GM19023 (cell line): Measurements from ENCODE around the gene TNN.
"Not testable (repeated sequence)": the region's sequence is repeated elsewhere in the genome, so short reads cannot be mapped to it uniquely, and the experiment has no call there.

Experiments used
- ATAC-seq: cut with Tn5 transposase; IDR thresholded peaks from one replicate; pipeline ENCODE4 v1.9.1; 2021; ENCODE audit warnings: mild to moderate bottlenecking, moderate library complexity; ENCODE audit not compliant: unreplicated experiment

Gene TNN

DNA sequence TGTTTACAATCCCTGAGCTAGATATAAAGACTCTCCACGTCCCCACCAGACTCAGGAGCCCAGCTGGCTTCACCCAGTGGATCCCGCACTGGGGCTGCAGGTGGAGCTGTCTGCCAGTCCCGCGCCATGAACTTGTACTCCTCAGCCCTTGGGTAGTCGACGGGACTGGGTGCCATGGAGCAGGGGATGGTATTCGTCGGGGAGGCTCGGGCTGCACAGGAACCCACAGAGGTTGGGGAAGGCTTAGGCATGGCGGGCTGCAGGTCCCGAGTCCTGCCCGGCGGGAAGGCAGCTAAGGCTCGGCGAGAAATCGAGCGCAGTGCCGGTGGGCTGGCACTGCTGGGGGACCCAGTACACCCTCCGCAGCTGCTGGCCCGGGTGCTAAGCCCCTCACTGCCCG is 34.5 kb downstream of the TNN start:
- not testable (repeated sequence) for ATAC-seq

DNA sequence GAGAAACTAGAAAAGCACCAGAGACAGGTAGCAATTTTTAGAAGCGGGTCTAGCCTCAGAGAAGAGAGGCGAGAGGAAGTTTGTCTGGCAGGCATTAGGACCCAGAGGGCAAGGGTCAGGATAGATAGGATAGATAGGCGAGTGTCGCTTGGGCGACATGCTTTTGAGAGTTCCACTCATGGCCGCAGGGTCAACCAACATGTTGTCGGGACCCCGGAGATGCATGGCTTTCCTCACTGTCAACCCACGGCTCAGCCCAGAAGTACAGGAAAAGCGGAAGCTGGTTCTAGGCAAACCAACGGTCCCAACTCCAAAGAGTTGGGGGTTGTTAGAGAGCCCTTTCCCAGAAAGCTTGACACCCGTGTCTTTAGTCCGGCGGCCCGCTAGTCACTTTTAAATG is 38.9 kb downstream of the TNN start:
- ATAC-seq = not testable (repeated sequence)

DNA sequence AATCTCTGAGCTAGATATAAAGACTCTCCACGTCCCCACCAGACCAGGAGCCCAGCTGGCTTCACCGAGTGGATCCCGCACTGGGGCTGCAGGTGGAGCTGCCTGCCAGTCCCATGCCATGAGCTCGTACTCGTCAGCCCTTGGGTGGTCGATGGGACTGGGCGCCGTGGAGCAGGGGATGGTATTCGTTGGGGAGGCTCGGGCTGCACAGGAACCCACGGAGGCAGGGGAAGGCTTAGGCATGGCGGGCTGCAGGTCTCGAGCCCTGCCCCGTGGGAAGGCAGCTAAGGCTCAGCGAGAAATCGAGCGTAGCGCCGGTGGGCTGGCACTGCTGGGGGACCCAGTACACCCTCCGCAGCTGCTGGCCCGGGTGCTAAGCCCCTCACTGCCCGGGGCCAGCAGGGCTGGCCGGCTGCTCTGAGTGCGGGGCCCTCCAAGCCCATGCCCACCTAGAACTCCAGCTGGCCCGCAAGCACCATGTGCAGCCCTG is 40.7 kb downstream of the TNN start:
- not testable (repeated sequence) for ATAC-seq

DNA sequence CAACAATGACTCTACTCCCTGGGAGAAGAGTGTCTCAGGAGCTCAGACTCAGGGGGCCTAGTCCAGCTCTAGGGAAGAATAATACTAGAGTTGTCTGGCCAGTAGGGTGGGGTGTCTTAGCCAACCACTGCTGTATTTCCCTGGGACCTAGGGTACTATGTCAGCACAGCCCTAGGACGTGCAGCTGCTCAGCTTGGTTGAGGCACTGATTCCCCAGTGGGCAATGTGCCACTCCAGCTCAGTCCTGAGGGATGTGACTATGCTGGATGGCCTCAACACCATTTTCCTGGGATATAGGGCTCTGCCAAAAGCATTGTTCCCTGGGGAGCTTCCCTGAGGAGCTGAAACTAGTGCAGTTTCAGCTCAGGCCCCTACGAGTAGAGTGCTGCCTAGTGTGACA is 47.4 kb downstream of the TNN start:
- no peak for ATAC-seq

DNA sequence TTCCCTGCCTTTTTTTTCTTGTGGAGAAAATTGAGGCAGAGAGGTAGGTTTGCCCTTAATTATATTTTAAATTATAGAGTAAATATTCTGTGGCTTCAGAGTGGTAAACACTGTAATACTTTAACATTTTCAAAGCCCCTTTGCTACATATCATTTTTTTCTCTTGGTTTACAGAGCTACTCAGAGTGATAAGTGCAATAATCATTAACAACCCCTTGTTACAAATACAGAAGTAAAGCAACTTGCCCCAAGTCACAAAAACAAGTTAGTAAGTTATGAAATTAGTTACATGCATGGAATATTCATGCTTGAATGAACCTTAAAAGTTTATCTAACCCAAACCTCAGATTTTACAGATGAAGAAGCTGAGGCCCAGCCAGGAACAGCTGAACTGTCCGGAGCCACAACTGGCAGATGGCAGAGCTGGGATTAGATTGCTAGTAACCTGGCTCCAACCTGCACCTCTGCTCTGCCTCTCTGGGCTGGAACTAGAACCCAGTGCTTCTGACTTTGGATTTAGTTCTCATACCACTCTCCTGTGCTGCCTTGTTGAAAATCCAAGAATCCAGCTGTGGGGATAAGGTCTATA is 48.7 kb downstream of the TNN start:
- no peak for ATAC-seq

DNA sequence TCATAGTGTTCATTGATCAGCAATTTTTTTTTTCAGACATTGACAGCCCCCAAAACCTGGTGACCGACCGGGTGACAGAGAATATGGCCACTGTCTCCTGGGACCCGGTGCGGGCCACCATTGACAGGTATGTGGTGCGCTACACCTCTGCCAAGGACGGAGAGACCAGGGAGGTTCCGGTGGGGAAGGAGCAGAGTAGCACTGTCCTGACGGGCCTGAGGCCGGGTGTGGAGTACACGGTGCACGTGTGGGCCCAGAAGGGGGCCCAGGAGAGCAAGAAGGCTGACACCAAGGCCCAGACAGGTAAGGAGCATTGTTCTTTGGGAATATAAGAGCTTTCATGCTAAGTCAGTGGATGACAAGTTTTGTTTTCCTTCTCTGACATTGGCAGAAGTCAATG is 49.3 kb downstream of the TNN start:
- no peak for ATAC-seq

DNA sequence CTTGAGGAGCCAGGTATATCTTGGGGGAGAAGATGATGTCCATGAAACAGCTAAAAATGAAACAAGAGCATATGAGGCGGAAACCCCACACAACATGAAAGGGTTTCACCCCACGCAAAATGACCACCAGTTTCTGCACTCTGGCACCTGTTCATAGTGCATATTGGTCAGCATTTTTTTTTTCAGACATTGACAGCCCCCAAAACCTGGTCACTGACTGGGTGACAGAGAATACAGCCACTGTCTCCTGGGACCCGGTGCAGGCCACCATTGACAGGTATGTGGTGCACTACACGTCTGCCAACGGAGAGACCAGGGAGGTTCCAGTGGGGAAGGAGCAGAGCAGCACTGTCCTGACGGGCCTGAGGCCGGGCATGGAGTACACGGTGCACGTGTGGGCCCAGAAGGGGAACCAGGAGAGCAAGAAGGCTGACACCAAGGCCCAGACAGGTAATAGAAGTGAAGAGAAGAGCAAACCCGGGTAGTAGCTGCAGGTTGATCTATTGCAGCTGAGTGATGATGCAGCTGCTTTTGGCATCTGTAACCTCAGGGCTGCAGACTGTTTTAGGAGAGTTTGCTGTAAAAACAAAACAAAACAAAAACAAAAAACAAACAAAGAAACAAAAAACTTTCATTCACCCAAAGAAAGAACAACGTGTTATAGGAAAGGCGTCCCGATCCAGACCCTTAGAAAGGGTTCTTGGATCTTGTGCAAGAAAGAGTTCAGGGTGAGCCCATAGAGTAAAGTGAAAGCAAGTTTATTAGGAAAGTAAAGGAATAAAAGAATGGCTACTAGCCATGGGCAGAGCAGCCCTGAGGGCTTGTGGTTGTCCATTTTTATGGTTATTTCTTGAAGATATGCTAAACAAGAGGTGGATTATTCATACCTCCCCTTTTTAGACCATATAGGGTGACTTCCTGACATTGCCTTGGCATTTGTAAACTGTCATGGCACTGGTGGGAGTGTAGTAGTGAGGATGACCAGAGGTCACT is 51.0 kb downstream of the TNN start:
- ATAC-seq = no peak

DNA sequence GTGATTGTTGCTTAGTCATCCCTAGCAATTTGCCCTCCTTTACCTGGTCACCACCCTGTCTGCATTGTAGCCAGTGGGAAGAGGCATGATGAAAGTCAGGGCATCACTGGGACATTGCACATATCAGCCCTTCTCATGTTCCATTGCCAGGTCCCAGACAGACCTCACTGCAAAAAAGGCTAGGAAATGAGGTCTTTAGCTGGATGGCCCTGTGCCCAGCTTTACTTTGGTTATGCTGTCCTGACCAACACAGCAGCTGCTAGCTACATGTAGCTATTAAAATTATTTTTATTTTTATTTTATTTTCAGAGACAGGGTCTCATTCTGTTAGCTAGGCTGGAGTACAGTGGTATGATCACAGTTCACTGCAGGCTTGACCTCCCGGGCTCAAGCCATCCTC is 52.9 kb downstream of the TNN start:
- no peak for ATAC-seq

DNA sequence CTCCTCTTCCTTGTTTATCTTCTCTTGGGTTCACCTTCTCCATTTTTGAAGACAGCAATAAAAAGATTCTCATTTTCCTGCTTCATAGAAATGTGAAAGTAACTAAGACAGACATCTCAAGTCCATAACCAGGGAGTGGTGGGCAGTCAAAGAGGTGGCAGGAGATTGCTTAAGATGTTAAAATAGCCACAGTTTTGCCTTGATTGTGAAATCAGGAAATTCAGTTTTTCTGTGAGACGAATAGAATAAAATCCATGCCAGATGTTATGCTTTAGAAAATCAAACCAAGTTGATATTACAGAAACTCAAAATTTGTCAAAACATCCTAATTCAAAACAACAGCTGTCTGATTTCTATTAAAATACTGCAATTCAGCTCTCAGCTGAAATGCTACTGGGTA is 57.2 kb downstream of the TNN start:
- no peak for ATAC-seq

DNA sequence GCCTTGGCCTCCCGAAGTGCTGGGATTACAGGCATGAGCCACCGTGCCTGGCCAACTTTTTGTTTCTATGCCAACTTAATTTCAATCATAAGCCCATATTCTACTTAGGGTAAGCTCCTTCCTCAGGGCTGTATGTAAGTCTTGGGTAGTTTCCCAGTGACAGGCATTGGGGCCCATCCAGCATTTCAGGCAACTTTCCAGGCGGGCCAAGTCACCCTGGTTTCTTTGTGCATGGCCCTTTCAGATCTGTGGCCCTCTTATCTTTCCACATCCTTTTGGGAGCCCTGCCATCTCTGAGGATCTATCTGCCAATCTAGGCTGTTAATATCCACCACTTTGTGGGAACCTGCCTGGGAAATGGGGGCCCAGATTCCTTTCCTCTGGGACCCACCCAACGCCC is 58.7 kb downstream of the TNN start:
- no peak for ATAC-seq

DNA sequence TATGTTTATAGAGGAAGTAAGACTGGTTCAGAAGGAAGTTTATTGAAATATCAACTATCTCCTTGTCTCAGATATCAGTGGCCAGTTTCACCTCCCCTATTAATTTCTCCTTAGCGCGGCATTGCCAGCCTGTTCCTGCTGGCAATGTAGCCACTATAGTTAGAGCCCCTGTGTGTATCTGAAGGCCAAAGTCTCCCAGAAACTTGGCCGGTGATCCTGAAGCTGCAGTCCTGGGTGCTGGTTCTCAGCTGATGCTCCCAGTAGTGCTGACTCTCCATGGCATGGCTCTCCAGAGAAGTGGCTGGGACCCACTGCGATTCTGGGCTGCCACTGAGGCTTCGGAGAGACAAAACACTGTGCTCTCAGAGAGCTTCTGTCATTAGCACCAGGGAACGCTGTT is 59.9 kb downstream of the TNN start:
- ATAC-seq = no peak

DNA sequence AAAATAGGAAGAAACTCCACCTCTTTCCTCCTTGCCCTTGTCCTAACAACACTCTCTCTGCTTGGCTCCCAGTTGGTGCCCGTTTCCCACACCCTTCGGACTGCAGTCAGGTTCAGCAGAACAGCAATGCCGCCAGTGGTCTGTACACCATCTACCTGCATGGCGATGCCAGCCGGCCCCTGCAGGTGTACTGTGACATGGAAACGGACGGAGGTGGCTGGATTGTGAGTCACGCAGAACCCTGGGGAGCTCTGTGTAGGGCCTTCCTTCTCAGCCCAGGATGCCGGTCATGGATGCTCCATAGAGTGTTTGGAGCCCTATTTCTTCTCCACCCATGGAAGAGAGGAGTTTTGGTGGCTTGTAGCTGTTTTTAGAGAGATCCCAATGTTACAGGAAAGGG is 60.9 kb downstream of the TNN start:
- ATAC-seq = no peak

DNA sequence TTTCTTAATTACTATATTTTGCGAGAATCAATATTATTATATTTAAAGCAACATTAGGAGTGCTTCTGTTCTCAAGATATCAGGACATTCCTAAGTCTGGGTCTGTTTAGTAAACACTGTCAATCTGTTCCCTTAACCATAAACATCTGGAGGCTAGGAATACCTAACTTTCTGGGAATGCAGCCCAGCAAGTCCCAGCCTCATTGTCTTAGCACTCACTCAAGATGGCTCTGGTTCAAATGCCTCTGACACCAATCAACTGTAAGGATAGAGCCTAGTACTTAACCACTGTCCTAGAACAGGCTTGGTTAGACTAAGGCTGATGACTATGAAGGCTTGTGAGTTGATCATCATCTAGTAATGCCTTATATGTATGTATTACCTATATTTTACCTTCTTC is 61.5 kb downstream of the TNN start:
- no peak for ATAC-seq

DNA sequence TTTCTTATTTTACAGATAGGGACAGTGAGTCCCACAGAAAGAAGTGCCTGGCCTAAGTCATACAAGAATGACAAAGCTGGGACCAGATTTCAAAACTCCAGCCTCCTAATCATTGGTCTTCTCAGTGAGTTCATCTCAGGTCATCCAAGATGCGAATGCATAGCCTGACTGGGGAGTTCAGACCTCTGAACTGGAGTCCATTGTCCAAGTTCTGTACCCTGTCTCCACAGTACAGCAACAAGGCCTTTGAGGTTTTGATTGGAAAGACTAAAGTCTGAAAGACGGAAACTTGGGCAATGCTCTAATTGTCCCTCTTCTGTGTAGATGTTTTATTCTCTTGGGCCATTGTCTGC is 62.0 kb downstream of the TNN start:
- no peak for ATAC-seq

DNA sequence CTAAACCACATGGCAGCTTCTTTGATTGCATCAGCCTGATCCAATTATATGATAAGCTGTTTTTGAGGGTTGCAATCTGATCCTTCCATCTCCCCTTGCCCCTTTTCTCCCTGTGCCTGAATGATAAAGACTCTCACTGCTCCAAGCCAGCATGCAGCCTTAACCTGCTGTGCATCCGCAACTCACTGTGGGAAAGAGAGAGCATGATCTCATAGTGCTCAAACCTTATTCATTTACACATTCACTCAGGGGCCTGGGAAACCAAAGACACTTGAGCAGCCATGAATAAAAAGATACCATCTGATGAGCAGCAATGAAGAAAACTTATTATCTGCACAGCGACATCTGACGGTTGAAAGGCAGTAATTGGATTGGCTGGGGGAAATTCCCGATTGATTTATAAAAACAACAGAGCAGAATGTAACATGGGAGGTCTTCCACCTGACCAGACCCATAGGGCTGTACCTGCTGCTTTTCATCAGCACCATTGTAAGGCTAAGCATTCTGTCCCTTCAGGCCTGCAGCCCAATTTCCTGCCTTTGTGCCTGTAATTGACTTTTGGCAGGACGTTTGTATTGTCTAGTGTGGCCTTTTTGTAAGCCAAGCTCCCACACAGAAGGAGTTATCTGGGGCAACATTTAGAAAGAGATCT is 62.5 kb downstream of the TNN start:
- no peak for ATAC-seq

DNA sequence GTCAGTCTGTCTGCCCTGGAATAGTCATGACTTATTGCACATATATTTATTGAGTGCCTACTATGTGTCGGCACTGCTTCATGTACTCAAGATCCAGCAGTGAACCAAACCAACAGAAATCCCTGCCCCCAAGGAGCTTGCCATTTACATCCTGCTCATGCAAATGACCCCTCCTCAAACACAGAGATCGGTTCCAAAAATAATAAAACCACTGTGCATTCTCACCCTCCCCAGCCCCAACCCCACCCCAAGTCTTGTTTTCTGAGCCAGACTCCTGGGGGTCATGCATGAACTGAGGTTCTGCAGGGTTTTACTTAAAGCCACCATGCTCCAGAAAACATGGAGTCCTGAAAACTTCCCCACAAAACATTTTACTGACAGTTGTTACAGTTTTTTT is 63.0 kb downstream of the TNN start:
- no peak for ATAC-seq

DNA sequence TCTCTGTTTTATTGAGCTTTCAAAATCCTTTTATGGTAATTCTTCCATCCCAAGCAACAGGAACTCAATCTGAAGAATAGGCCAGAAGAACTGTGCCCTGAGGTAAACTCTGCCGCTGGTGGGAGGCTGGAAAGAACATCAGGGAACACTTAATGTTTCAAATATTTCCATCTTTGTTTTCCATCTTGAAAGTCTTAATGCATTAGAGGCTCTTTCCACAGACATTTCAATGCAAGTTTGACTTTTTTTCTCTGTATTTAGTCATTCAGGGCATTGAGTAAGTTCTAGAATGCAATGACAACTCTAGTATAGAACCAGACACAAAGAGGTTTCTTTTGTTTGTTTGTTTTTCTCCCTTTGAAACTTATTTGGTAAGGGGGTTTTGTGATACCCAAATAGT is 63.5 kb downstream of the TNN start:
- no peak for ATAC-seq

DNA sequence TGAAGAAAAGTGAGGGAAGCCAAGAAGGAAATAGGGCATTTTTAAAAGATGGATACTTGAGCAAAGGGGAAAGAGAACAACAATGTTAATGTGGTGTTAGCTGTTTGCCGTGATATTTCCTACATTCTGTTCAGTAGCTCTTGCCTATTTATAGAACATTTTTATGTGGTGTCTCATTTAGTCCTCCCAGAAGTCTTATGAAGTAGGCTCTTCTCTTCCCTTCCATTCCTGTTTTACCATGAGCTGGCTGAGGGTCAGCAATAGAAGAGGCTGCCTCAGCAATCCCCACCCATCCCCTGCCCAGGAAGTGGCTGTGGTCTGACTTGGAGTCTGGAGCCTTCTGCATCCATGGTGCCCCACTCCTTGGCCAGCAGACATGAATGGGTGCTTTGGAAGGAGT is 64.8 kb downstream of the TNN start:
- ATAC-seq = no peak

DNA sequence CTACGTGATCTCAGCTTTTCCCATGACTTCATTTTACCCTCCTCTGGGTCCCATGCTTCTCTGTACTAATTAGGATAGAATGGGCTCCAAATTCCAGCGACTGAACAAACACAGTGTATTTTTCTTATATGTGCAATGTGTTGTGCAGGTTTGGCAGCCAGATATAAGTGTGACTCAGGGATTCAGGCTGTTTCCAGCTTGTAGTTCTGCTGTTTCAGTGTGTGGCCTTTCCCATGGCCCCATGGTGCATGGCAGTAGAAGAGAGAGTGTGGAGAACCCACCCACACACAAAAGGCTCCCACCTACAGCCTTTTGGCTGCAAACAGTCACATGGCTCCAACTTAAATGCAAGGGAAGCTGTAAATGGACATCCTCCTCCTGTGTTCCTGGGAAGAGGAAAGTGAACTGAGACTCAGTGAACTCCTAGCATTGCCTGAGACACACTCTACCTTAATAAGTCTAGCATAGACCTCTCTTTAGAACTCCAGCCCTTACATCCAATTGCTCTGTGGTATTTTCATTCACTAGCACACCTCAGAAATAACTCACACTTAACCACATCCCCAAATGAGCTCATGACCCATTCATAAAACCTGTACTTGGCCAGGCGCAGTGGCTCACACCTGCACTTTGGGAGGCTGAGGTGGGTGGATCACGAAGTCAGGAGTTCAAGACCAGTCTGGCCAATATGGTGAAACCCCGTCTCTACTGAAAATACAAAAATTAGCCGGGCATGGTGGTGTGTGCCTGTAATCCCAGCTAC is 66.2 kb downstream of the TNN start:
- no peak for ATAC-seq

DNA sequence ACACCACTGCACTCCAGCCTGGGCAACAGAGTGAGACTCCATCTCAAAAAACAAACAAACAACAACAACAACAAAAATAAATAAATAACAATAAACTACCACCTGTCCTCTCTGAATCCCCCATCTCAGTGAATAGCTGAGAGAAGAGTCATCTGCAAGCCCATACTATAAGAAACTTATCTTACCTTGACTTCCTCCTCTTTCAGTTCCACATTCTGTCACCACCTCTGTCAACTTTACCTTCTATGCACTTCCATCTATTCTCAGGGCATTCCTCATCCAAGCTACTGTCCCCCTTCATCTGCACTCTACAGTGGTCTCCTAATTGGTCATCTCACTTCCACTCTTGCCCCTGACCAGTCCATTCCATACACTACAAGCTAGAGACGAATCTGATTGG is 66.9 kb downstream of the TNN start:
- ATAC-seq = no peak

DNA sequence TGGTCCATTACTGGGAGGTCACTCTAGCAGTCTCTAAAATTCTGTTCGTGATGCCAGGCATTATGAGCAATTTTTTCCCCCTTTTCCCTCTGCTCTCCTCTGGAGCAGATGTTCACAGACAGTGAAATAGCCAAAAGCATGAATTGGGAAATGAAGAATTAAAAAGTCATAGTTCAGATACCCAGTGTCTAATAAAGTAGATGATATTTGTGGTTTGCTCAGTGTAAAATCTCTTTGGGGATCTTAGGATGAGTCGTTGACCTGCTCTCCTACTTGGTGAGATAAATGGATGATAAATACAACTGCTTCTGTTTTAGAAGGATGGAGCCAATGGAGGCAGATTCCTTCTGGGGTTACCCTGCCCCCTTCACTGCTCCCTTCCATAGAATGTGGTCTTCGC is 68.6 kb downstream of the TNN start:
- no peak for ATAC-seq
